ENCODE measurements around the gene ATP2A3. TPM values are rescaled to one million over a fixed set of nuclear protein-coding genes. Genes with fewer than 3 reads are reported as not detected.

The ATP2A3 gene
- total and polyA plus RNA-seq, 2 donors (not counting 3 experiments of a cell fraction or from before 2014, with no cell fraction given), result 0.37 to 0.55 TPM

GRCh38 chr17:3976675-3977171, 12.5 kb upstream of the ATP2A3 start:
- intact Hi-C loops (cut with micrococcal nuclease), result loop anchor here (2.0 kb wide), 1 partner anchor 42 kb away; no protein-coding TSS in a partner anchor
- no peaks in the 10 kb centered on the region for H3K36me3 ChIP-seq (ENCODE audit: control insufficient read depth in 2 of 2, extremely low read depth in 1 of 2, insufficient read depth in 2 of 2, low read length in 2 of 2)

More at GRCh38 chr17:3976675-3977171, 12.5 kb upstream of the ATP2A3 start:
- H3K4me2 ChIP-seq (ENCODE audit: insufficient read depth, low read length), result no peak overlapping the region
- peak; percentile 85 for FAIRE-seq
- DNase-seq (ENCODE audit: low read depth, low spot score), result no peak
- ChIA-PET CTCF (interaction anchor here (0.6 to 1.0 kb wide), 2 partner anchors 9 to 11 kb away, joined by 3 read pairs; no protein-coding TSS in a partner anchor), POLR2A (no interaction called here)
- no peaks in the 10 kb centered on the region for H3K79me2 ChIP-seq (ENCODE audit: control insufficient read depth, insufficient read depth, low read length)
- H3K4me1 ChIP-seq (ENCODE audit: control insufficient read depth, extremely low read depth, insufficient read depth, low read length), result peaks cover 24% of the 10 kb centered on the region
- no TSS peak for BruUV-seq (replicated peaks)
- H2AFZ ChIP-seq (ENCODE audit: low read depth, low read length), result no peak overlapping the region
- no peaks in the 10 kb centered on the region for H3K9me1 ChIP-seq (replicated peaks; ENCODE audit: control insufficient read depth, extremely low read depth, insufficient read depth, low read length)
- no peak overlapping the region for H3K27ac ChIP-seq (ENCODE audit: insufficient read depth, low read depth, low read length)
- H3K4me3 ChIP-seq (replicated peaks in 1 of 3; ENCODE audit: insufficient read depth in 1 of 3, low read depth in 1 of 3, low read length in 3 of 3), result no peak overlapping the region
- H3K27me3 ChIP-seq (ENCODE audit: control insufficient read depth in 2 of 2, insufficient read depth in 2 of 2, low read length in 2 of 2), result no peaks in the 10 kb centered on the region
- peaks cover 2% of the 10 kb centered on the region for H3K9me3 ChIP-seq (replicated peaks; ENCODE audit: control insufficient read depth, insufficient read depth, low read length)
- no peak overlapping the region for H3K9ac ChIP-seq (replicated peaks; ENCODE audit: extremely low read depth, insufficient read depth, low read length)
- no peaks in the 10 kb centered on the region for H4K20me1 ChIP-seq (replicated peaks; ENCODE audit: control insufficient read depth, extremely low read depth, insufficient read depth, low read length)
- dilution Hi-C loops (cut with MboI; ENCODE audit: extremely low pct_ligation_motif_present, low sequenced_read_pairs), result no loop called here
- TF ChIP-seq POLR2AphosphoS5 (IDR thresholded peaks at IDR 0.05; ENCODE audit: insufficient read depth, low read depth, low read length) (no peak), EZH2 (IDR thresholded peaks at IDR 0.05; ENCODE audit: borderline replicate concordance, low read depth, low read length, severe bottlenecking) (no peak), POLR2A (IDR thresholded peaks at IDR 0.05; ENCODE audit: low read depth, low read length) (no peak), FOS (IDR thresholded peaks at IDR 0.05; ENCODE audit: borderline replicate concordance, insufficient read depth, low read length) (no peak), JUN (IDR thresholded peaks at IDR 0.05; ENCODE audit: borderline replicate concordance, insufficient read depth, insufficient read length, low read depth) (no peak), GATA2 (IDR thresholded peaks at IDR 0.05; ENCODE audit: insufficient read depth, insufficient read length, low read depth, low read length) (no peak), MYC (IDR thresholded peaks at IDR 0.05; ENCODE audit: low read depth, low read length) (no peak)
- TF ChIP-seq, protein P1, sequence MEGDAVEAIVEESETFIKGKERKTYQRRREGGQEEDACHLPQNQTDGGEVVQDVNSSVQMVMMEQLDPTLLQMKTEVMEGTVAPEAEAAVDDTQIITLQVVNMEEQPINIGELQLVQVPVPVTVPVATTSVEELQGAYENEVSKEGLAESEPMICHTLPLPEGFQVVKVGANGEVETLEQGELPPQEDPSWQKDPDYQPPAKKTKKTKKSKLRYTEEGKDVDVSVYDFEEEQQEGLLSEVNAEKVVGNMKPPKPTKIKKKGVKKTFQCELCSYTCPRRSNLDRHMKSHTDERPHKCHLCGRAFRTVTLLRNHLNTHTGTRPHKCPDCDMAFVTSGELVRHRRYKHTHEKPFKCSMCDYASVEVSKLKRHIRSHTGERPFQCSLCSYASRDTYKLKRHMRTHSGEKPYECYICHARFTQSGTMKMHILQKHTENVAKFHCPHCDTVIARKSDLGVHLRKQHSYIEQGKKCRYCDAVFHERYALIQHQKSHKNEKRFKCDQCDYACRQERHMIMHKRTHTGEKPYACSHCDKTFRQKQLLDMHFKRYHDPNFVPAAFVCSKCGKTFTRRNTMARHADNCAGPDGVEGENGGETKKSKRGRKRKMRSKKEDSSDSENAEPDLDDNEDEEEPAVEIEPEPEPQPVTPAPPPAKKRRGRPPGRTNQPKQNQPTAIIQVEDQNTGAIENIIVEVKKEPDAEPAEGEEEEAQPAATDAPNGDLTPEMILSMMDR (IDR thresholded peaks at IDR 0.05; ENCODE audit: extremely low read depth in 1 of 2, insufficient read depth in 1 of 2, low read depth in 1 of 2, low read length in 2 of 2), result no peak
- TF ChIP-seq, protein P2, sequence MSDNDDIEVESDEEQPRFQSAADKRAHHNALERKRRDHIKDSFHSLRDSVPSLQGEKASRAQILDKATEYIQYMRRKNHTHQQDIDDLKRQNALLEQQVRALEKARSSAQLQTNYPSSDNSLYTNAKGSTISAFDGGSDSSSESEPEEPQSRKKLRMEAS (IDR thresholded peaks at IDR 0.05; ENCODE audit: insufficient read depth, insufficient read length), result no peak
